Right lobe of liver (tissue), 6 donors: ENCODE results near the gene LYSMD3. TPM values are rescaled to one million over a fixed set of nuclear protein-coding genes. Genes with fewer than 3 reads are reported as not detected.

Source experiments
- ATAC-seq, 4 donors: fragments of 200-7000 bp; cut with Tn5 transposase; one replicate each; pipeline ENCODE4 v1.9.1; 2020; ENCODE audit warnings: mild to moderate bottlenecking in 4 of 4, moderate library complexity in 4 of 4
- DNase-seq, 3 donors: peaks; one replicate each; pipeline ENCODE4 v3.0.0-alpha.2; 2020
- H3K27ac ChIP-seq, 3 donors: fragments of 200-600 bp; one replicate each; pipeline ENCODE4 v1.8.0; 2022
- H3K27me3 ChIP-seq, 2 donors: fragments of 200-600 bp; one replicate each; pipeline ENCODE4 v1.8.0; 2022
- H3K36me3 ChIP-seq, 4 donors: fragments of 200-600 bp; sonication (generic) in 1 of 4; one replicate each; pipeline versions ENCODE4 v1.5.1 to v1.8.0; 2017 to 2022; ENCODE audit warnings: control low read depth in 1 of 4
- H3K4me1 ChIP-seq, 4 donors: fragments of 200-600 bp; sonication (generic) in 1 of 4; one replicate each; pipeline versions ENCODE4 v1.5.1 to v1.8.0; 2017 to 2022; ENCODE audit warnings: control low read depth in 1 of 4
- H3K4me3 ChIP-seq, 3 donors: fragments of 200-600 bp; one replicate each; pipeline ENCODE4 v1.8.0; 2022
- H3K9me3 ChIP-seq, 4 donors: fragments of 200-600 bp; sonication (generic) in 1 of 4; one replicate each; pipeline versions ENCODE4 v1.5.1 to v1.8.0; 2017 to 2022; ENCODE audit warnings: control low read depth in 1 of 4
- POLR2A ChIP-seq: fragments of 450-650 bp; IDR thresholded peaks from one replicate; pipeline ENCODE4 v1.6.1; 2017; ENCODE audit warnings: antibody characterized with exemption, mild to moderate bottlenecking
- WGBS: methylation state at CpG from one replicate; pipeline ENCODE4 v1.1.6; 2018; ENCODE audit warnings: low coverage, low lambda C conversion rate; ENCODE audit not compliant: insufficient coverage; ENCODE audit errors: missing lambda C conversion rate; 5-methylcytosine and 5-hydroxymethylcytosine counted together
- intact Hi-C, 2 donors: fragments of 100-400 bp; cut with DNase I; formaldehyde crosslinking; loops; one replicate each; pipeline versions ENCODE4 v1.11.2 to v1.14.1; 2022
- total RNA-seq, 6 experiments: library from RNA; depleted of rRNA in 2 of 6; stranded (reverse); fragments of >200 nt in 2 of 6; fragmentation: NEBNext Ultra II Directional in 3 of 6; extraction: Animal tissue kit (Norgen Biotek cat#: 25700) in 3 of 6; gene quantifications; one replicate each; pipeline versions ENCODE4 v1.1.0 to v1.2.4, GENCODE V29; 2016 to 2023
- TF ChIP-seq, protein P1 (sequence below), 4 donors: fragments of 200-600 bp in 3 of 4; fragments of 450-650 bp in 1 of 4; IDR thresholded peaks; one replicate each; pipeline versions ENCODE4 v1.5.1 to v1.8.0; 2016 to 2022; ENCODE audit warnings: antibody characterized with exemption in 4 of 4, mild to moderate bottlenecking in 2 of 4
- donor health status: DM: no; HTN: yes; CAD: no.
- donor health status: DM: no; HTN: no; CAD: no.
- donor health status: DM: no; HTN: no; CAD: no.
- donor health status: DM: no; HTN: yes; CAD: no.
- donor health status: DM: no; HTN: yes; CAD: no.

Gene LYSMD3
- total RNA-seq, 6 experiments from 2014 or later = 11.4 to 16.6 (median 13.3) TPM

DNA sequence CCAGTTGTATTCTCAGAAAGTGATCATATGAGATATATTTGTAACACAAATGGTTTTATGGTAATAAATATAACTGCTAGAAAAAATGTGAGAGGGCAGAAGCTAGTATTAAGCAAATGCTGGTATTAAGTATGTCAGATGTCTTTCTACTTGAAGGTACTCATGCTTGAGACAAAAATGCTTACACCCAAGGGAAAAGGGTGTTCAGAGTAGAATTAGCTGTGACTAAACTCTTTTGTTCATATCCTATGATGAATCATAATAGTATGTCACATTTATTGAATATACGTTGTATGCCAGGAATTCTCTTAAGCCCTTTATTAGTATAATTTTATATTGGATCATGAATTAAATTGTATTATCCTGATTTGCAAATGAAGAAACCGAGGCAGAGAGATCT is 31.4 kb upstream of the LYSMD3 start:
- TF ChIP-seq, protein P1, sequence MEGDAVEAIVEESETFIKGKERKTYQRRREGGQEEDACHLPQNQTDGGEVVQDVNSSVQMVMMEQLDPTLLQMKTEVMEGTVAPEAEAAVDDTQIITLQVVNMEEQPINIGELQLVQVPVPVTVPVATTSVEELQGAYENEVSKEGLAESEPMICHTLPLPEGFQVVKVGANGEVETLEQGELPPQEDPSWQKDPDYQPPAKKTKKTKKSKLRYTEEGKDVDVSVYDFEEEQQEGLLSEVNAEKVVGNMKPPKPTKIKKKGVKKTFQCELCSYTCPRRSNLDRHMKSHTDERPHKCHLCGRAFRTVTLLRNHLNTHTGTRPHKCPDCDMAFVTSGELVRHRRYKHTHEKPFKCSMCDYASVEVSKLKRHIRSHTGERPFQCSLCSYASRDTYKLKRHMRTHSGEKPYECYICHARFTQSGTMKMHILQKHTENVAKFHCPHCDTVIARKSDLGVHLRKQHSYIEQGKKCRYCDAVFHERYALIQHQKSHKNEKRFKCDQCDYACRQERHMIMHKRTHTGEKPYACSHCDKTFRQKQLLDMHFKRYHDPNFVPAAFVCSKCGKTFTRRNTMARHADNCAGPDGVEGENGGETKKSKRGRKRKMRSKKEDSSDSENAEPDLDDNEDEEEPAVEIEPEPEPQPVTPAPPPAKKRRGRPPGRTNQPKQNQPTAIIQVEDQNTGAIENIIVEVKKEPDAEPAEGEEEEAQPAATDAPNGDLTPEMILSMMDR (IDR thresholded peaks at IDR 0.05) = no peak
- TF ChIP-seq POLR2A = no peak
- DNase-seq (no peak), ATAC-seq (no peak)
- intact Hi-C loops = no loop called here
- peaks cover 0 to 13% (median 2%) of the 10 kb centered on the region in 4 donors for H3K4me1 ChIP-seq
- H3K27ac ChIP-seq = no peak overlapping the region
- no peaks in the 10 kb centered on the region for H3K9me3 ChIP-seq
- peaks cover 0 to 21% of the 10 kb centered on the region in 2 donors for H3K27me3 ChIP-seq
- no peak overlapping the region for H3K4me3 ChIP-seq
- H3K36me3 ChIP-seq = no peaks in the 10 kb centered on the region
- WGBS = 50% methylated on average over 2 of the region's 2 CpGs

GRCh38 chr5:90558344-90559192 is 29.2 kb upstream of the LYSMD3 start, which contains the start of gene ADGRV1:
Gene ADGRV1, plus strand, starts transcription at chr5:90558797. Its CDS starts 99 bp downstream, at chr5:90558896.
- no peak for TF ChIP-seq POLR2A
- TF ChIP-seq, protein P1 (IDR thresholded peaks at IDR 0.05) = no peak
- H3K36me3 ChIP-seq = no peaks in the 10 kb centered on the region
- peaks cover 0 to 21% of the 10 kb centered on the region in 2 donors for H3K27me3 ChIP-seq
- H3K27ac ChIP-seq = no peak within 1 kb of the TSS
- H3K9me3 ChIP-seq = no peaks in the 10 kb centered on the region
- peak; percentile 92 to 98 (median 97) for ATAC-seq
- H3K4me1 ChIP-seq = peaks cover 0 to 13% (median 2%) of the 10 kb centered on the region in 4 donors
- peak within 1 kb of the TSS in 2 of 3 donors; percentile 16 to 31 for H3K4me3 ChIP-seq
- peak in 2 of 3 donors; percentile 65 to 74 for DNase-seq
- 2% methylated on average over 24 of the region's 60 CpGs for WGBS
- intact Hi-C loops = no loop called here

DNA sequence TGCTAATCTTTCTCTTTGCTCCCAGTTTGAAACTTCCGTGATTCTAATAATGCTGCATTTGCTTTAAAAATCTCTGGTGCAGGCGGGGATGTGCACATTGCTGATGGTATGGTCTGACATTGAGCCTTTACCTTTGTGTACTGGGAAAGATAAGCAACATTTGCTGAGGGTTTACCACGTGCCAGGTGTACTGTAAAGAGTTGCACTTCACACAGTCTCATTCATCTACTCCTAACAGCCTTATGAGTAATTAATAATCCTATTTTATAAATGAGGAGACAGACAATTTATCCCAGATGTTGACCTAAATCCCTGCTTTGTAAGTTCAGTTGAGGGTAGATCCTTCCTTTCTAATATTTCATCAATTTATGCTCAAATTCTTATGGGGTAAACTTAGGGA is 28.5 kb upstream of the LYSMD3 start:
- Histone ChIP-seq H3K4me3 (peak overlapping the region in 1 of 3 donors; percentile 31), H3K4me1 (peaks cover 0 to 13% (median 2%) of the 10 kb centered on the region in 4 donors), H3K27me3 (peaks cover 0 to 21% of the 10 kb centered on the region in 2 donors), H3K36me3 (no peaks in the 10 kb centered on the region), H3K9me3 (no peaks in the 10 kb centered on the region), H3K27ac (no peak overlapping the region)
- intact Hi-C loops = no loop called here
- no peak for ATAC-seq
- DNase-seq = no peak
- 9% methylated on average over 3 of the region's 3 CpGs for WGBS
- TF ChIP-seq, protein P1 (IDR thresholded peaks at IDR 0.05) = no peak
- TF ChIP-seq POLR2A = no peak

DNA sequence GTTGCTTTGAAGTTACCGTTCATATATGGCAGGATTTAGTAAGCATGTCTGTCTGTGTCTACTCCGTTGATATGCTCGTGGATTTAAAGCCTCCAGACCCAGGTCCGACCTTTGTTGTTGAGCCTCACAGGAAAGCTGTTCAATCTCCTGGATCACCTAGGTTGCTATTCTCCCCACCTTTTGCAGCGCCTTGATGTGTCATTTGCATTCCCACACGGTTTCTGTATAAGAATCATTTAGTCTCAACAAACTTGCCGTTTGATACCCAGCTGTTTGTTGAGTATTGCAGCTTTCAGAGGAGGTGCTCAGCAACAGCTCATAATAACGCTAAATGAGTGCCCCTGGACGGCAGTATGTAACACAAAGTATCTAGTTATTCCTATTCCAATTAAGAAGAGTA is 28.0 kb upstream of the LYSMD3 start:
- no peak for TF ChIP-seq POLR2A
- TF ChIP-seq, protein P1 (IDR thresholded peaks at IDR 0.05) = no peak
- intact Hi-C loops = no loop called here
- H3K4me3 ChIP-seq = no peak overlapping the region

More for the DNA sequence above, 28.0 kb upstream of the LYSMD3 start:
- DNase-seq (no peak), ATAC-seq (no peak)
- Histone ChIP-seq H3K27ac (no peak overlapping the region), H3K9me3 (no peaks in the 10 kb centered on the region), H3K27me3 (peaks cover 0 to 21% of the 10 kb centered on the region in 2 donors), H3K4me1 (peaks cover 0 to 13% (median 2%) of the 10 kb centered on the region in 4 donors), H3K36me3 (no peaks in the 10 kb centered on the region)
- 14% methylated on average over 9 of the region's 9 CpGs for WGBS
